Upper lobe of left lung (tissue), 4 donors: ENCODE data around the gene MRPL23.

Experiments used
- POLR2A ChIP-seq, 4 donors: fragments of 450-650 bp; IDR thresholded peaks; one replicate each; pipeline ENCODE4 v1.5.1; 2016 to 2017; ENCODE audit warnings: antibody characterized with exemption in 4 of 4, mild to moderate bottlenecking in 2 of 4
- POLR2AphosphoS5 ChIP-seq, 2 donors: sonication (generic); formaldehyde crosslinking; IDR thresholded peaks; one replicate each; pipeline ENCODE4 v1.5.1; 2017; ENCODE audit warnings: antibody characterized with exemption in 2 of 2
- TF ChIP-seq, protein P1 (sequence below), 6 experiments: fragments of 450-650 bp in 4 of 6; fragments of 200-600 bp in 2 of 6; sonication (generic) in 2 of 6; IDR thresholded peaks; one replicate each; pipeline ENCODE4 v1.5.1; 2016 to 2019; ENCODE audit warnings: antibody characterized with exemption in 6 of 6

DNA sequence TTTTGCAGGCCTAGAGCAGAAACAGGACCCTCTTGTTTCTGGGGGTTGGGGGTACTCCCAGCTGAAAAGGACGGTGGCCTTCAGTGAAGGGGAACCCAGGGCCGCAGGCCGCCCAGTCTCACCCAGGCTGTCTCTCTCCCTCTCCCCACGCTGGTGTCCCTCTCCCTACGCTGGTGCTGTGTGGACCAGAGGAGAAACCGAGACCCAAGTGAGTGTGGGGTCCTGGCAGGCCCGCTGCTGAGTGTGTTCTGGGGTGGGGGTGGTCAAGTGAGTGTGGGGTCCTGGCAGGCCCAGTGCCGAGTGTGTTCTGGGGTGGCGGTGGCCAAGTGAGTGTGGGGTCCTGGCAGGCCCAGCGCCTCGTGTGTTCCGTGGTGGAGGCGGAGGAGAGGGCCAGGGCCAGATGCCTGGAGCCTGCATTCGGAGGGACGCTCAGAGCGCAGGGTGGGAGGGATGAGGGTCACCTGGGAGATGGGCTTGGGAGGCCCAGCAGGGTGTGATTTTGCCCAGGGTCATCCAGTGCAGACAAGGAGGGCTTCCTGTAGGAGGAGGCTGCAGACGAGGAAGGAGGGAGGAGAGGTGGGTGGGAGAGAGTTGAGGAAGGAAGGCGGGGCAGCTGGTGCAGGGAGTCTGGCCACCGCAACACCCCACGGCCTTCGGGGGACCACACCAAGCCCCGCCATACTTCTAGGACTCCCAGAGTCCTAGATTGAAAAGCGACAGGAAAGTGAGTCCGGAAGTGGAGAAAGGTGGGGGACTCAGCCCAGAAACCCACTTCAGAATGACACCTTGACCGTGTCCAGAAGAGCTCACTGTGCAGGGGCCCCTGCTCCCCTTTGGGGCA is 17.3 kb upstream of the MRPL23 start:
- TF ChIP-seq, protein P1, sequence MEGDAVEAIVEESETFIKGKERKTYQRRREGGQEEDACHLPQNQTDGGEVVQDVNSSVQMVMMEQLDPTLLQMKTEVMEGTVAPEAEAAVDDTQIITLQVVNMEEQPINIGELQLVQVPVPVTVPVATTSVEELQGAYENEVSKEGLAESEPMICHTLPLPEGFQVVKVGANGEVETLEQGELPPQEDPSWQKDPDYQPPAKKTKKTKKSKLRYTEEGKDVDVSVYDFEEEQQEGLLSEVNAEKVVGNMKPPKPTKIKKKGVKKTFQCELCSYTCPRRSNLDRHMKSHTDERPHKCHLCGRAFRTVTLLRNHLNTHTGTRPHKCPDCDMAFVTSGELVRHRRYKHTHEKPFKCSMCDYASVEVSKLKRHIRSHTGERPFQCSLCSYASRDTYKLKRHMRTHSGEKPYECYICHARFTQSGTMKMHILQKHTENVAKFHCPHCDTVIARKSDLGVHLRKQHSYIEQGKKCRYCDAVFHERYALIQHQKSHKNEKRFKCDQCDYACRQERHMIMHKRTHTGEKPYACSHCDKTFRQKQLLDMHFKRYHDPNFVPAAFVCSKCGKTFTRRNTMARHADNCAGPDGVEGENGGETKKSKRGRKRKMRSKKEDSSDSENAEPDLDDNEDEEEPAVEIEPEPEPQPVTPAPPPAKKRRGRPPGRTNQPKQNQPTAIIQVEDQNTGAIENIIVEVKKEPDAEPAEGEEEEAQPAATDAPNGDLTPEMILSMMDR (IDR thresholded peaks at IDR 0.05), result no peak
- TF ChIP-seq POLR2A (IDR thresholded peaks at IDR 0.05), result no peak
- no peak for TF ChIP-seq POLR2AphosphoS5 (IDR thresholded peaks at IDR 0.05)
